ENCODE data around the gene C1orf53.

GRCh38 chr1:197917805-197918651 lies 15.6 kb downstream of the C1orf53 start:
- no peak for TF ChIP-seq CTCF (IDR thresholded peaks at IDR 0.05; ENCODE audit: low read depth, low read length)
- no peak for TF ChIP-seq POLR2A (IDR thresholded peaks at IDR 0.05; ENCODE audit: extremely low read depth, insufficient read length)
- no peak for TF ChIP-seq MAX (IDR thresholded peaks at IDR 0.05; ENCODE audit: low read depth, low read length)
